GM23338 (cell line): Measurements from ENCODE around the gene FCGBP. TPM values are rescaled to one million over a fixed set of nuclear protein-coding genes. Genes with fewer than 3 reads are reported as not detected.

Source experiments
- ATAC-seq: fragments of 200-7000 bp; cut with Tn5 transposase; 3 replicates; pipeline ENCODE4 v1.9.1; 2020
- DNase-seq: peaks from one replicate; pipeline ENCODE4 v3.0.0-alpha.2; 2015; ENCODE audit warnings: low spot score
- H2AFZ ChIP-seq: fragments of 200-600 bp; sonication (generic); 2 replicates; pipeline ENCODE4 v1.8.0; 2016; ENCODE audit warnings: antibody characterized with exemption, mild to moderate bottlenecking, moderate library complexity
- H3F3A ChIP-seq: fragments of 200-600 bp; sonication (generic); replicated peaks from 2 replicates; pipeline ENCODE4 v1.8.0; 2017; ENCODE audit warnings: antibody characterized with exemption, mixed run types, low read depth
- H3K27ac ChIP-seq: fragments of 200-600 bp; sonication (generic); 2 replicates; pipeline ENCODE4 v1.6.1; 2016; ENCODE audit warnings: low read depth
- H3K27me3 ChIP-seq: fragments of 200-600 bp; sonication (generic); 2 replicates; pipeline ENCODE4 v1.8.0; 2016; ENCODE audit warnings: mild to moderate bottlenecking, mixed run types, moderate library complexity; ENCODE audit not compliant: insufficient read depth
- H3K36me3 ChIP-seq: fragments of 200-600 bp; sonication (generic); 2 replicates; pipeline ENCODE4 v1.8.0; 2016; ENCODE audit warnings: mild to moderate bottlenecking; ENCODE audit not compliant: insufficient read depth
- H3K4me1 ChIP-seq: fragments of 200-600 bp; sonication (generic); 2 replicates; pipeline ENCODE4 v1.8.0; 2016; ENCODE audit warnings: mild to moderate bottlenecking, moderate library complexity; ENCODE audit not compliant: insufficient read depth
- H3K4me2 ChIP-seq: fragments of 200-600 bp; sonication (generic); 2 replicates; pipeline ENCODE4 v1.7.1; 2017; ENCODE audit warnings: mixed run types
- H3K4me3 ChIP-seq: fragments of 200-600 bp; sonication (generic); 2 replicates; pipeline ENCODE4 v1.6.1; 2016; ENCODE audit warnings: mixed run types
- H3K79me2 ChIP-seq: fragments of 200-600 bp; sonication (generic); replicated peaks from 2 replicates; pipeline ENCODE4 v1.8.0; 2017; ENCODE audit warnings: mild to moderate bottlenecking; ENCODE audit not compliant: insufficient read depth
- H3K9me2 ChIP-seq: fragments of 200-600 bp; sonication (generic); 2 replicates; pipeline ENCODE4 v1.8.0; 2017; ENCODE audit not compliant: insufficient read depth
- H4K20me1 ChIP-seq: fragments of 200-600 bp; sonication (generic); replicated peaks from 2 replicates; pipeline ENCODE4 v1.8.0; 2017; ENCODE audit warnings: mild to moderate bottlenecking; ENCODE audit not compliant: insufficient read depth
- H3K27ac Mint-ChIP-seq: 2 replicates; pipeline ENCODE4 v1.8.0; 2020; ENCODE audit warnings: inconsistent platforms, mild to moderate bottlenecking, moderate library complexity, mixed read lengths
- H3K27me3 Mint-ChIP-seq: 3 replicates; pipeline ENCODE4 v1.8.0; 2022; ENCODE audit warnings: low read depth, mild to moderate bottlenecking, moderate library complexity, mixed read lengths, inconsistent platforms; ENCODE audit not compliant: insufficient read depth, poor library complexity
- H3K36me3 Mint-ChIP-seq: 3 replicates; pipeline ENCODE4 v1.8.0; 2021; ENCODE audit warnings: low read depth, mild to moderate bottlenecking, inconsistent platforms, moderate library complexity, mixed read lengths
- H3K4me1 Mint-ChIP-seq: 3 replicates; pipeline ENCODE4 v1.8.0; 2020; ENCODE audit warnings: mild to moderate bottlenecking, inconsistent platforms, mixed read lengths
- H3K4me3 Mint-ChIP-seq: 3 replicates; pipeline ENCODE4 v1.8.0; 2021; ENCODE audit warnings: moderate library complexity, mild to moderate bottlenecking, inconsistent platforms, mixed read lengths
- H3K9me3 Mint-ChIP-seq: 3 replicates; pipeline ENCODE4 v1.8.0; 2020; ENCODE audit warnings: moderate library complexity, mild to moderate bottlenecking, inconsistent platforms, mixed read lengths
- CREB1 ChIP-seq: fragments of 250-450 bp; sonication (Bioruptor Pico); IDR thresholded peaks from 2 replicates; pipeline ENCODE4 v1.5.0; 2020; ENCODE audit warnings: low read depth, mild to moderate bottlenecking, moderate library complexity
- EZH2phosphoT487 ChIP-seq: fragments of 200-600 bp; sonication (generic); IDR thresholded peaks from one replicate; pipeline ENCODE4 v1.8.1; 2018; ENCODE audit warnings: antibody characterized with exemption; ENCODE audit not compliant: unreplicated experiment
- ZNF114 ChIP-seq: fragments of 250-450 bp; sonication (Bioruptor Pico); IDR thresholded peaks from 2 replicates; pipeline ENCODE4 v1.5.0; 2020; ENCODE audit warnings: mild to moderate bottlenecking, moderate library complexity
- ZNF331 ChIP-seq: fragments of 250-450 bp; sonication (Bioruptor Pico); IDR thresholded peaks from 2 replicates; pipeline ENCODE4 v1.5.0; 2020; ENCODE audit warnings: low read depth, mild to moderate bottlenecking, moderate library complexity
- polyA plus RNA-seq: library from polyadenylated mRNA; unstranded; fragments of >200 nt; fragmentation: Nextera tagmentation; extraction: Ambion mirVana; gene quantifications from 2 replicates; pipeline ENCODE4 v1.2.1, GENCODE V29; 2016
- total RNA-seq: library from RNA; depleted of rRNA; stranded (reverse); fragments of >200 nt; shearing (Covaris generic); gene quantifications from 2 replicates; pipeline ENCODE4 v1.2.3, GENCODE V29; 2014
- TF ChIP-seq, protein P1 (sequence below): fragments of 250-450 bp; sonication (Bioruptor Pico); IDR thresholded peaks from 2 replicates; pipeline ENCODE4 v1.5.0; 2020; ENCODE audit warnings: mild to moderate bottlenecking, moderate library complexity
- TF ChIP-seq, protein P2 (sequence below), 2 experiments: fragments of 200-600 bp in 1 of 2; sonication (generic) in 1 of 2; conservative IDR thresholded peaks; 2 replicates each; pipeline versions ENCODE4 v1.5.1 to v1.6.1; 2016 to 2017; ENCODE audit warnings: antibody characterized with exemption in 2 of 2, low read depth in 2 of 2, mild to moderate bottlenecking in 2 of 2, moderate library complexity in 1 of 2

FCGBP gene
- total and polyA plus RNA-seq, 2 experiments from 2014 or later = 0.44 to 3.6 TPM

DNA sequence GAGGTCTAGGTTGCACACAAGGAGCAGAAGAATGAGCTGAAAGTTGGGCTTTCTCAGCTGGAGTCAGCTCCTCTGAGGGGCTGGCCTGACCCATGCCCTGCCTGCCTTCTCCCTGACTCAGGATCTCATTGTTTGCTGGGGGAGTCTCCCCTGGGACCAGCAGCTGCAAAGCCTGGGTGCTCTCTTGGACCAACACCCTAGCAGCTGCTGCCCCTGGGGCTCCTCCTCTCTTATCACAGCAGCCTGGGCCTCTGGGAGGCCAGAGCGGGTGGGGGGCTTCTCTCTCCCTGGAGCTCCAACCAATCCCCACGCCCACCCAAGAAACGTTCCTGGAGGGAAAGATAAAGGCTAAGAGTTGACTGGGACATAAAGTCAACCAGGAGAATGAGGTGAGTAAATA is 1.6 kb upstream of the FCGBP start:
- ATAC-seq = no peak
- no peak overlapping the region for H2AFZ ChIP-seq
- peaks cover 2% of the 10 kb centered on the region for H3K27me3 Mint-ChIP-seq
- no peaks in the 10 kb centered on the region for H3K36me3 ChIP-seq
- no peaks in the 10 kb centered on the region for H3K36me3 Mint-ChIP-seq
- H3K4me3 Mint-ChIP-seq = no peak overlapping the region
- H3K9me2 ChIP-seq = no peaks in the 10 kb centered on the region
- H3K4me3 ChIP-seq = no peak overlapping the region
- H3K4me1 Mint-ChIP-seq = no peaks in the 10 kb centered on the region
- H3K79me2 ChIP-seq = no peaks in the 10 kb centered on the region
- no peaks in the 10 kb centered on the region for H3F3A ChIP-seq
- no peak overlapping the region for H3K27ac Mint-ChIP-seq
- no peaks in the 10 kb centered on the region for H3K27me3 ChIP-seq
- TF ChIP-seq ZNF331 (CRISPR knock-in tag) (no peak), EZH2phosphoT487 (no peak), CREB1 (no peak)
- TF ChIP-seq, protein P1, sequence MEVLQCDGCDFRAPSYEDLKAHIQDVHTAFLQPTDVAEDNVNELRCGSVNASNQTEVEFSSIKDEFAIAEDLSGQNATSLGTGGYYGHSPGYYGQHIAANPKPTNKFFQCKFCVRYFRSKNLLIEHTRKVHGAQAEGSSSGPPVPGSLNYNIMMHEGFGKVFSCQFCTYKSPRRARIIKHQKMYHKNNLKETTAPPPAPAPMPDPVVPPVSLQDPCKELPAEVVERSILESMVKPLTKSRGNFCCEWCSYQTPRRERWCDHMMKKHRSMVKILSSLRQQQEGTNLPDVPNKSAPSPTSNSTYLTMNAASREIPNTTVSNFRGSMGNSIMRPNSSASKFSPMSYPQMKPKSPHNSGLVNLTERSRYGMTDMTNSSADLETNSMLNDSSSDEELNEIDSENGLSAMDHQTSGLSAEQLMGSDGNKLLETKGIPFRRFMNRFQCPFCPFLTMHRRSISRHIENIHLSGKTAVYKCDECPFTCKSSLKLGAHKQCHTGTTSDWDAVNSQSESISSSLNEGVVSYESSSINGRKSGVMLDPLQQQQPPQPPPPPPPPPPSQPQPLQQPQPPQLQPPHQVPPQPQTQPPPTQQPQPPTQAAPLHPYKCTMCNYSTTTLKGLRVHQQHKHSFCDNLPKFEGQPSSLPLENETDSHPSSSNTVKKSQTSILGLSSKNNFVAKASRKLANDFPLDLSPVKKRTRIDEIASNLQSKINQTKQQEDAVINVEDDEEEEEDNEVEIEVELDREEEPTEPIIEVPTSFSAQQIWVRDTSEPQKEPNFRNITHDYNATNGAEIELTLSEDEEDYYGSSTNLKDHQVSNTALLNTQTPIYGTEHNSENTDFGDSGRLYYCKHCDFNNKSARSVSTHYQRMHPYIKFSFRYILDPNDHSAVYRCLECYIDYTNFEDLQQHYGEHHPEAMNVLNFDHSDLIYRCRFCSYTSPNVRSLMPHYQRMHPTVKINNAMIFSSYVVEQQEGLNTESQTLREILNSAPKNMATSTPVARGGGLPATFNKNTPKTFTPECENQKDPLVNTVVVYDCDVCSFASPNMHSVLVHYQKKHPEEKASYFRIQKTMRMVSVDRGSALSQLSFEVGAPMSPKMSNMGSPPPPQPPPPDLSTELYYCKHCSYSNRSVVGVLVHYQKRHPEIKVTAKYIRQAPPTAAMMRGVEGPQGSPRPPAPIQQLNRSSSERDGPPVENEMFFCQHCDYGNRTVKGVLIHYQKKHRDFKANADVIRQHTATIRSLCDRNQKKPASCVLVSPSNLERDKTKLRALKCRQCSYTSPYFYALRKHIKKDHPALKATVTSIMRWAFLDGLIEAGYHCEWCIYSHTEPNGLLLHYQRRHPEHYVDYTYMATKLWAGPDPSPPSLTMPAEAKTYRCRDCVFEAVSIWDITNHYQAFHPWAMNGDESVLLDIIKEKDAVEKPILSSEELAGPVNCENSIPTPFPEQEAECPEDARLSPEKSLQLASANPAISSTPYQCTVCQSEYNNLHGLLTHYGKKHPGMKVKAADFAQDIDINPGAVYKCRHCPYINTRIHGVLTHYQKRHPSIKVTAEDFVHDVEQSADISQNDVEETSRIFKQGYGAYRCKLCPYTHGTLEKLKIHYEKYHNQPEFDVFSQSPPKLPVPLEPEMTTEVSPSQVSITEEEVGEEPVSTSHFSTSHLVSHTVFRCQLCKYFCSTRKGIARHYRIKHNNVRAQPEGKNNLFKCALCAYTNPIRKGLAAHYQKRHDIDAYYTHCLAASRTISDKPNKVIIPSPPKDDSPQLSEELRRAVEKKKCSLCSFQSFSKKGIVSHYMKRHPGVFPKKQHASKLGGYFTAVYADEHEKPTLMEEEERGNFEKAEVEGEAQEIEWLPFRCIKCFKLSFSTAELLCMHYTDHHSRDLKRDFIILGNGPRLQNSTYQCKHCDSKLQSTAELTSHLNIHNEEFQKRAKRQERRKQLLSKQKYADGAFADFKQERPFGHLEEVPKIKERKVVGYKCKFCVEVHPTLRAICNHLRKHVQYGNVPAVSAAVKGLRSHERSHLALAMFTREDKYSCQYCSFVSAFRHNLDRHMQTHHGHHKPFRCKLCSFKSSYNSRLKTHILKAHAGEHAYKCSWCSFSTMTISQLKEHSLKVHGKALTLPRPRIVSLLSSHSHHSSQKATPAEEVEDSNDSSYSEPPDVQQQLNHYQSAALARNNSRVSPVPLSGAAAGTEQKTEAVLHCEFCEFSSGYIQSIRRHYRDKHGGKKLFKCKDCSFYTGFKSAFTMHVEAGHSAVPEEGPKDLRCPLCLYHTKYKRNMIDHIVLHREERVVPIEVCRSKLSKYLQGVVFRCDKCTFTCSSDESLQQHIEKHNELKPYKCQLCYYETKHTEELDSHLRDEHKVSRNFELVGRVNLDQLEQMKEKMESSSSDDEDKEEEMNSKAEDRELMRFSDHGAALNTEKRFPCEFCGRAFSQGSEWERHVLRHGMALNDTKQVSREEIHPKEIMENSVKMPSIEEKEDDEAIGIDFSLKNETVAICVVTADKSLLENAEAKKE (CRISPR knock-in tag) = no peak
- H4K20me1 ChIP-seq = no peaks in the 10 kb centered on the region
- no peaks in the 10 kb centered on the region for H3K4me1 ChIP-seq
- H3K27ac ChIP-seq = no peak overlapping the region
- H3K9me3 Mint-ChIP-seq = no peaks in the 10 kb centered on the region; the same call in 2 of the 3 replicates
- H3K4me2 ChIP-seq = no peak overlapping the region
- DNase-seq = no peak

DNA sequence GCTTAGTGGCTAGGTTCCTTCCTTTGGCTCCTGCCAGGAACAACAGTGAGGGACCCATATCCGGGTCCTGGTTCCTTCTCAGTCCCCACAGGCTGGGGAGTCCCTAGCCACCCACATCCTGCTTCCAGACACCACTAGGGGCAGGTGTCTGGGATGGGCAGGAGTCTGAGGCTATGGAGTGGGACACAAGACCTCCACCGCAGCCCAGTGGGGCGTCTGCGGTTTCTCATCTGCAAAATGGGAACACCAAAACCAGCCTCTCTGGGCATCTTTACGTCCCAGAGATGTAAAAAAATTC is 879 bp upstream of the FCGBP start:
- Histone ChIP-seq H3F3A (no peaks in the 10 kb centered on the region), H3K9me2 (no peaks in the 10 kb centered on the region), H3K27me3 (no peaks in the 10 kb centered on the region), H3K36me3 (no peaks in the 10 kb centered on the region), H3K4me2 (no peak overlapping the region), H2AFZ (no peak overlapping the region), H3K27ac (no peak overlapping the region), H3K79me2 (no peaks in the 10 kb centered on the region), H4K20me1 (no peaks in the 10 kb centered on the region), H3K4me1 (no peaks in the 10 kb centered on the region), H3K4me3 (no peak overlapping the region)
- no peaks in the 10 kb centered on the region; the same call in 2 of the 3 replicates for H3K9me3 Mint-ChIP-seq
- H3K27ac Mint-ChIP-seq = no peak overlapping the region
- TF ChIP-seq, protein P2, sequence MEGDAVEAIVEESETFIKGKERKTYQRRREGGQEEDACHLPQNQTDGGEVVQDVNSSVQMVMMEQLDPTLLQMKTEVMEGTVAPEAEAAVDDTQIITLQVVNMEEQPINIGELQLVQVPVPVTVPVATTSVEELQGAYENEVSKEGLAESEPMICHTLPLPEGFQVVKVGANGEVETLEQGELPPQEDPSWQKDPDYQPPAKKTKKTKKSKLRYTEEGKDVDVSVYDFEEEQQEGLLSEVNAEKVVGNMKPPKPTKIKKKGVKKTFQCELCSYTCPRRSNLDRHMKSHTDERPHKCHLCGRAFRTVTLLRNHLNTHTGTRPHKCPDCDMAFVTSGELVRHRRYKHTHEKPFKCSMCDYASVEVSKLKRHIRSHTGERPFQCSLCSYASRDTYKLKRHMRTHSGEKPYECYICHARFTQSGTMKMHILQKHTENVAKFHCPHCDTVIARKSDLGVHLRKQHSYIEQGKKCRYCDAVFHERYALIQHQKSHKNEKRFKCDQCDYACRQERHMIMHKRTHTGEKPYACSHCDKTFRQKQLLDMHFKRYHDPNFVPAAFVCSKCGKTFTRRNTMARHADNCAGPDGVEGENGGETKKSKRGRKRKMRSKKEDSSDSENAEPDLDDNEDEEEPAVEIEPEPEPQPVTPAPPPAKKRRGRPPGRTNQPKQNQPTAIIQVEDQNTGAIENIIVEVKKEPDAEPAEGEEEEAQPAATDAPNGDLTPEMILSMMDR (conservative IDR thresholded peaks at IDR 0.05; ENCODE audit: low read depth in 2 of 2) = peak in 1 of 2 experiments; percentile 10; a peak in 2 of 4 replicates
- TF ChIP-seq ZNF114 (CRISPR knock-in tag) = no peak
- no peak overlapping the region for H3K4me3 Mint-ChIP-seq
- no peaks in the 10 kb centered on the region for H3K27me3 Mint-ChIP-seq
- ATAC-seq (peak; percentile 66), DNase-seq (no peak)
- H3K4me1 Mint-ChIP-seq = no peaks in the 10 kb centered on the region
- no peaks in the 10 kb centered on the region for H3K36me3 Mint-ChIP-seq
